Transverse colon (tissue), 4 donors: ENCODE measurements around the gene LETM1. TPM values are rescaled to one million over a fixed set of nuclear protein-coding genes. Genes with fewer than 3 reads are reported as not detected.

Source experiments
- DNase-seq: peaks from one replicate; pipeline ENCODE4 v3.0.0-alpha.2; 2019
- H3K27ac ChIP-seq, 4 donors: fragments of 200-600 bp; sonication (generic); 2 replicates each; pipeline ENCODE4 v1.5.1; 2016 to 2018; ENCODE audit warnings: inconsistent platforms in 4 of 4
- H3K27me3 ChIP-seq: fragments of 200-600 bp; sonication (generic); 2 replicates; pipeline ENCODE4 v1.5.1; 2017; ENCODE audit warnings: inconsistent platforms
- H3K36me3 ChIP-seq, 4 donors: fragments of 200-600 bp; sonication (generic); 2 replicates each; pipeline ENCODE4 v1.5.1; 2017 to 2019; ENCODE audit warnings: inconsistent platforms in 4 of 4
- H3K4me1 ChIP-seq, 4 donors: fragments of 200-600 bp; sonication (generic); 2 replicates each; pipeline ENCODE4 v1.5.1; 2017 to 2020; ENCODE audit warnings: inconsistent platforms in 4 of 4
- H3K4me3 ChIP-seq, 4 donors: fragments of 200-600 bp; sonication (generic); 1 replicate in 1 of 4; 2 replicates in 3 of 4; pipeline versions ENCODE4 v1.5.1 to v1.6.1; 2017 to 2019; ENCODE audit warnings: inconsistent platforms in 4 of 4
- H3K9me3 ChIP-seq, 2 donors: fragments of 200-600 bp; sonication (generic); 2 replicates each; pipeline ENCODE4 v1.5.1; 2017 to 2019; ENCODE audit warnings: inconsistent platforms in 2 of 2
- CTCF ChIP-seq, 5 experiments: fragments of 200-600 bp in 3 of 5; fragments of 450-650 bp in 2 of 5; sonication (generic) in 3 of 5; IDR thresholded peaks; 1 replicate in 2 of 5; 2 replicates in 3 of 5; pipeline ENCODE4 v1.5.1; 2016 to 2017; ENCODE audit warnings: antibody characterized with exemption in 5 of 5, inconsistent platforms in 3 of 5, mild to moderate bottlenecking in 2 of 5, moderate library complexity in 1 of 5
- EP300 ChIP-seq: sonication (generic); formaldehyde crosslinking; IDR thresholded peaks from one replicate; pipeline ENCODE4 v1.6.1; 2017; ENCODE audit warnings: antibody characterized with exemption, low read depth
- POLR2A ChIP-seq: fragments of 450-650 bp; IDR thresholded peaks from one replicate; pipeline ENCODE4 v1.6.1; 2016; ENCODE audit warnings: antibody characterized with exemption, mild to moderate bottlenecking, moderate library complexity
- POLR2AphosphoS5 ChIP-seq, 3 donors: sonication (generic); formaldehyde crosslinking; IDR thresholded peaks; one replicate each; pipeline ENCODE4 v1.6.1; 2016; ENCODE audit warnings: antibody characterized with exemption in 3 of 3
- WGBS, 2 donors: methylation state at CpG; one replicate each; pipeline ENCODE4 v1.1.5; 2018; ENCODE audit warnings: low coverage in 1 of 2; 5-methylcytosine and 5-hydroxymethylcytosine counted together
- in situ Hi-C, 4 donors: fragments of 200-750 bp; cut with MboI; loops; one replicate each; pipeline versions ENCODE4 v1.15.0 to v1.15.1; 2017; ENCODE audit warnings: low sequenced_read_pairs in 3 of 4, low pct_ligation_motif_present in 1 of 4, low pct_unique_long_range_greater_than_20kb in 1 of 4
- intact Hi-C: fragments of 100-400 bp; cut with DNase I; formaldehyde crosslinking; loops from one replicate; pipeline ENCODE4 v1.15.1; 2023; ENCODE audit warnings: low total_unique reads
- total RNA-seq, 4 donors: library from RNA; depleted of rRNA; stranded (reverse); fragments of >200 nt; gene quantifications; one replicate each; pipeline ENCODE4 v1.1.0, GENCODE V29; 2016

The LETM1 gene
- total RNA-seq, 4 donors from 2014 or later = 173 to 469 (median 243) TPM

GRCh38 chr4:1862055-1862911 is 6.3 kb upstream of the LETM1 start:
- H3K4me1 ChIP-seq = peaks cover 6 to 26% (median 13%) of the 10 kb centered on the region in 4 donors
- no peak for TF ChIP-seq POLR2AphosphoS5 (IDR thresholded peaks at IDR 0.05)
- no peak for TF ChIP-seq CTCF (IDR thresholded peaks at IDR 0.05)
- TF ChIP-seq POLR2A = no peak
- TF ChIP-seq EP300 = no peak
- no peaks in the 10 kb centered on the region for H3K36me3 ChIP-seq
- H3K9me3 ChIP-seq = no peaks in the 10 kb centered on the region
- peaks cover 30% of the 10 kb centered on the region for H3K27me3 ChIP-seq
- DNase-seq = no peak
- no peak overlapping the region for H3K27ac ChIP-seq
- intact Hi-C loops (no loop called here), in situ Hi-C loops (no loop called here)
- peak overlapping the region in 2 of 4 donors; percentile 3 to 31 for H3K4me3 ChIP-seq
- WGBS, 2 donors = 27 to 33% methylated on average over 1 to 45 of the region's 45 CpGs

- TF ChIP-seq POLR2A (no peak), CTCF (IDR thresholded peaks at IDR 0.05) (no peak), POLR2AphosphoS5 (IDR thresholded peaks at IDR 0.05) (no peak), EP300 (no peak)
- H3K27me3 ChIP-seq = peaks cover 17% of the 10 kb centered on the region
- H3K36me3 ChIP-seq = no peaks in the 10 kb centered on the region
- no peaks in the 10 kb centered on the region for H3K9me3 ChIP-seq
- intact Hi-C loops = loop anchor here (10.0 kb wide), 1 partner anchor 45 kb away; no protein-coding TSS in a partner anchor
- no peak overlapping the region for H3K4me3 ChIP-seq
- H3K4me1 ChIP-seq = peaks cover 14 to 38% (median 27%) of the 10 kb centered on the region in 4 donors
- WGBS, 2 donors = 83 to 95% methylated on average over 1 of the region's 1 CpG
- in situ Hi-C loops = no loop called here
- no peak overlapping the region for H3K27ac ChIP-seq
- no peak for DNase-seq
Measured at GRCh38 chr4:1859389-1859753, 3.4 kb upstream of the LETM1 start.

- peak overlapping the region; percentile 89 to 93 (median 92) for H3K27ac ChIP-seq
- no peaks in the 10 kb centered on the region for H3K36me3 ChIP-seq
- H3K4me3 ChIP-seq = no peak overlapping the region
- intact Hi-C loops (loop anchor here (10.0 kb wide), 1 partner anchor 47 kb away; no protein-coding TSS in a partner anchor), in situ Hi-C loops (no loop called here)
- TF ChIP-seq POLR2AphosphoS5 (IDR thresholded peaks at IDR 0.05) (peak in 2 of 3 donors; percentile 12 to 18), CTCF (IDR thresholded peaks at IDR 0.05) (no peak), POLR2A (no peak), EP300 (peak; percentile 52)
- H3K4me1 ChIP-seq = peaks cover 14 to 52% (median 35%) of the 10 kb centered on the region in 4 donors
- H3K9me3 ChIP-seq = no peaks in the 10 kb centered on the region
- H3K27me3 ChIP-seq = peaks cover 3% of the 10 kb centered on the region
- DNase-seq = peak; percentile 28
- WGBS, 2 donors = 70% methylated on average over 2 of the region's 5 CpGs; no CpG with 5 or more reads in 1 of the 2 donors
Measured at GRCh38 chr4:1857931-1858330, 2.0 kb upstream of the LETM1 start.

GRCh38 chr4:1856943-1857699 is 1.2 kb upstream of the LETM1 start:
- intact Hi-C loops (loop anchor here (10.0 kb wide), 1 partner anchor 48 kb away; no protein-coding TSS in a partner anchor), in situ Hi-C loops (no loop called here)
- no peaks in the 10 kb centered on the region for H3K9me3 ChIP-seq
- peak; percentile 44 for DNase-seq
- H3K27me3 ChIP-seq = no peaks in the 10 kb centered on the region
- peak overlapping the region; percentile 62 to 96 (median 90) for H3K4me3 ChIP-seq
- no peaks in the 10 kb centered on the region for H3K36me3 ChIP-seq
- peaks cover 14 to 52% (median 35%) of the 10 kb centered on the region in 4 donors for H3K4me1 ChIP-seq
- TF ChIP-seq EP300 (no peak), POLR2AphosphoS5 (IDR thresholded peaks at IDR 0.05) (no peak), CTCF (IDR thresholded peaks at IDR 0.05) (no peak), POLR2A (no peak)
- 30% methylated on average over 26 of the region's 32 CpGs; no CpG with 5 or more reads in 1 of the 2 donors for WGBS, 2 donors
- H3K27ac ChIP-seq = peak overlapping the region; percentile 89 to 93 (median 92)
